Bronchial epithelial cell (primary cell): Measurements from ENCODE around the gene TRPV3. TPM values are rescaled to one million over a fixed set of nuclear protein-coding genes. Genes with fewer than 3 reads are reported as not detected.

Experiments used
- DNase-seq: peaks from one replicate; pipeline ENCODE4 v3.0.0-alpha.2; 2010; ENCODE audit warnings: low read depth
- FAIRE-seq: peaks from 2 replicates; lab custom pipeline; 2011; peaks lifted over from hg19 to GRCh38; lab: Jason Lieb, UNC
- H3K27me3 ChIP-seq: 2 replicates; pipeline ENCODE4 v1.5.1; 2011; ENCODE audit warnings: low read length; ENCODE audit not compliant: control insufficient read depth, insufficient read depth
- H3K36me3 ChIP-seq: 2 replicates; pipeline ENCODE4 v1.5.1; 2011; ENCODE audit warnings: low read length; ENCODE audit not compliant: control insufficient read depth, insufficient read depth
- H3K4me3 ChIP-seq: 2 replicates; pipeline ENCODE4 v1.5.1; 2011; ENCODE audit warnings: mild to moderate bottlenecking, low read depth, low read length, control low read depth
- total RNA-seq: library from RNA; depleted of rRNA; stranded (reverse); fragments of >200 nt; gene quantifications from 2 replicates; pipeline ENCODE4 v1.2.1, GENCODE V29; 2014
- TF ChIP-seq, protein P1 (sequence below): IDR thresholded peaks from 2 replicates; pipeline ENCODE4 v1.5.1; 2011; ENCODE audit warnings: mild to moderate bottlenecking, moderate library complexity, low read length, control low read depth, inconsistent platforms; ENCODE audit not compliant: insufficient read depth, severe bottlenecking

TRPV3 gene
- total RNA-seq, 1 donor from 2014 or later = 0.79 TPM

DNA sequence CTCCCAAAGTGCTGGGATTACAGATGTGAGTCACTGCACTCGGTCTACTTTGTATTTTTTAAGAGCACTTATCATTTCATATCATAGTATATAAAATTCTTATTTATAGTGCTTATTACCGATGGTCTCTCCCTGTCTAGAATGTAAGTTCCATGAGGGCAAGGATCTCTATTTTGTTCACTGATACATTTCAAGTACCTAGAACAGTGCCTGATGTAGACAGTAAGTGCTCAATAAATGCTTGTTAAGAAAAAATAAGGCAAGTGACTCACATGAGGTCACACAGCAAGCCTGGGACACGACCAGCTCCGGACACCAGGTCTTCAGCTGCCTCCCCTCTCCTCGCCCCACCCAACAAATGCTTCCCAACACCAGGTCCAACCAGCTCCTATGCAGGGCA lies 23.9 kb downstream of the TRPV3 start:
- DNase-seq (no peak), FAIRE-seq (peak; percentile 7)
- H3K4me3 ChIP-seq = no peak overlapping the region
- H3K27me3 ChIP-seq = no peaks in the 10 kb centered on the region
- H3K36me3 ChIP-seq = no peaks in the 10 kb centered on the region
- TF ChIP-seq, protein P1, sequence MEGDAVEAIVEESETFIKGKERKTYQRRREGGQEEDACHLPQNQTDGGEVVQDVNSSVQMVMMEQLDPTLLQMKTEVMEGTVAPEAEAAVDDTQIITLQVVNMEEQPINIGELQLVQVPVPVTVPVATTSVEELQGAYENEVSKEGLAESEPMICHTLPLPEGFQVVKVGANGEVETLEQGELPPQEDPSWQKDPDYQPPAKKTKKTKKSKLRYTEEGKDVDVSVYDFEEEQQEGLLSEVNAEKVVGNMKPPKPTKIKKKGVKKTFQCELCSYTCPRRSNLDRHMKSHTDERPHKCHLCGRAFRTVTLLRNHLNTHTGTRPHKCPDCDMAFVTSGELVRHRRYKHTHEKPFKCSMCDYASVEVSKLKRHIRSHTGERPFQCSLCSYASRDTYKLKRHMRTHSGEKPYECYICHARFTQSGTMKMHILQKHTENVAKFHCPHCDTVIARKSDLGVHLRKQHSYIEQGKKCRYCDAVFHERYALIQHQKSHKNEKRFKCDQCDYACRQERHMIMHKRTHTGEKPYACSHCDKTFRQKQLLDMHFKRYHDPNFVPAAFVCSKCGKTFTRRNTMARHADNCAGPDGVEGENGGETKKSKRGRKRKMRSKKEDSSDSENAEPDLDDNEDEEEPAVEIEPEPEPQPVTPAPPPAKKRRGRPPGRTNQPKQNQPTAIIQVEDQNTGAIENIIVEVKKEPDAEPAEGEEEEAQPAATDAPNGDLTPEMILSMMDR = no peak

DNA sequence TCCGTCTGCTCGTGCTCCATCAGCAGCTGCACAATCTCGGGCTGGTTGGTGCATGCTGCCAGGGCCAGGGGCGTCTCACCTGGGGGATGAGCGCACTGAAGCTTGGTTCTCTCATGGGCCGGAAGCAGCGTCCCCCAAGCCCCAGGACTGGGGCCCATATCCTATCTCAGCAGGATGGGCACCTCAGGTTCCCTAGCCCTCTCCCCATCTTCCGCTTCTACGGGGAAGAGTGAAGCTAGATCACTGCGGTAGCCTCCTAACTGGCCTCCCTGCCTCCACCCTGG lies 24.8 kb downstream of the TRPV3 start:
- no peaks in the 10 kb centered on the region for H3K27me3 ChIP-seq
- FAIRE-seq (no peak), DNase-seq (no peak)
- no peaks in the 10 kb centered on the region for H3K36me3 ChIP-seq
- no peak overlapping the region for H3K4me3 ChIP-seq
- TF ChIP-seq, protein P1 = no peak

DNA sequence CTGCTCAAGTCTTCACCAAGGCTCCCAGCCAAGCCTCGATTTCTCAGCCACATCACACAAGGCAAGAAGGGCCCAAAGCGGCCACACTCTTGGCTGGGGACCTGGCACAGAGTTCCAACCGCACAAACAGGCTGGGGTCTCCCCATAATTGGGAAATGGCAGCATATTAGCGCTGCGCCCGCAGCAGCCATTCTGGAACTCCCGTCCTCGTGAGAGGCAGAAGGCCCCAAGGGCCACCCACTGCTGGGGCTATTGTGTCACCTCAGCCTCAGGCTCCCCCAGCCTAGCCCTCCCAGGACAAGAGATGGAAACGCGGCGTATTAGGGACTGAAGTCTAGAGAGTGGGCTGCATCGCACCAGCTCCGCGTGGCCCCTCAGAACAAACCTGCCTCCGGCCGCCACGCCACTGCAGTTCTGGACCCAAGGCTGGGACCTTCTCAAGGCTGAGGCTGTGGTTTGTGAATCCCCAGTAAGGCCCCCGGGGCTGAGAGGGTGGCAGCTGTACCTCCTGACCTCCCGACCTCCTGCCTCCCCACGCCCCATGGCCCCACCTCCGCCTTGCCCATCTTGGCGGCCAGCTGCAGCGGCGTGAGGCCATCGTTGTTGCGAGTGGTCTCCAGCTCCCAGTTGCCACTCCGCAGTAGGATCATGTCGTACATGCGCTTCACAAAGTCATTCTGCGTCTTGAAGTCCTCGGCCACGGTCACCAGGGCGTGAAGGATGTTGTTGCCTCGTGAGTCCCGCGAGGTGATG lies 25.3 kb downstream of the TRPV3 start:
- DNase-seq = no peak
- no peaks in the 10 kb centered on the region for H3K36me3 ChIP-seq
- H3K27me3 ChIP-seq = no peaks in the 10 kb centered on the region
- H3K4me3 ChIP-seq = no peak overlapping the region
- TF ChIP-seq, protein P1 = no peak
- FAIRE-seq = no peak

DNA sequence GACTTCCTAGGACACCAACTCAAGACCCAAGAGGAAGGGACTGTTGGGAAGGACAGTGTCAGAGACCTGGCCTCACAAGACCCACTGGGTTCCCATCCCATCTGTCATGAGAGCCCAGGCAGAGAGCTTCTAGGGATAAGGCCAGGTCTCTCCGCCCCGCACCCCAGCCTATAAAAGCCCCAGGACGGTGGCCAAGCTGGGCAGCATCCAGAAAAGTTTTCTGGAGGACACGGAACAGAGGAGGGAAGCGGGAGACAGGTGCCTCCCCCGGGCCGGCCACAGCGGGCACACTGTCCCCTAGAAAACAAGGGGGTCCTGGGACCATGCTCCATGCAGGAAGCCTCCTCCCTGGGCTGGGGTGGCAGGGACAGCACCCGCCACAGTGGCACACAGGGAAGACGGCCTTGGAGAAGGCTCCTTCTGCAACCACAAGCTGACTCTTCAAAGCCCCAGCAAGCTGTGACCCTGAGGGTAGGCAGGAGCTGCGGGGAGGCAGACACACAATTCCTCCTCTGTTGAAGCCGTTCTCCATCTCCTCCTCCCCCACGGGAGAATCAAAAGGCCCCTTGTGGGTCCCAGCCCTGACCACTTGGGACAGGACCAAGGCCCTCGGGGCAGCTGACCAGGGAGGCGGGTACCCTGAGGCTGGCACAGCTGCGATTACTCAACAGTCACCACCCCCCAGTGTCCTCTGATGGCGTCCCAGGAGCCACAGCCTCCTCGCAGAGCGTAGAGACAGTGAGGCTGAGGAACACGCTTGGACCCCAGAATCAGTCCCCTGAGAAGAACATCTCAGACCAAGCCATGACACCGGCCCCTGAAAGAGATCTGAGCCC lies 26.1 kb downstream of the TRPV3 start:
- TF ChIP-seq, protein P1 = no peak
- Histone ChIP-seq H3K36me3 (no peaks in the 10 kb centered on the region), H3K27me3 (no peaks in the 10 kb centered on the region), H3K4me3 (no peak overlapping the region)
- DNase-seq = no peak
- no peak for FAIRE-seq

DNA sequence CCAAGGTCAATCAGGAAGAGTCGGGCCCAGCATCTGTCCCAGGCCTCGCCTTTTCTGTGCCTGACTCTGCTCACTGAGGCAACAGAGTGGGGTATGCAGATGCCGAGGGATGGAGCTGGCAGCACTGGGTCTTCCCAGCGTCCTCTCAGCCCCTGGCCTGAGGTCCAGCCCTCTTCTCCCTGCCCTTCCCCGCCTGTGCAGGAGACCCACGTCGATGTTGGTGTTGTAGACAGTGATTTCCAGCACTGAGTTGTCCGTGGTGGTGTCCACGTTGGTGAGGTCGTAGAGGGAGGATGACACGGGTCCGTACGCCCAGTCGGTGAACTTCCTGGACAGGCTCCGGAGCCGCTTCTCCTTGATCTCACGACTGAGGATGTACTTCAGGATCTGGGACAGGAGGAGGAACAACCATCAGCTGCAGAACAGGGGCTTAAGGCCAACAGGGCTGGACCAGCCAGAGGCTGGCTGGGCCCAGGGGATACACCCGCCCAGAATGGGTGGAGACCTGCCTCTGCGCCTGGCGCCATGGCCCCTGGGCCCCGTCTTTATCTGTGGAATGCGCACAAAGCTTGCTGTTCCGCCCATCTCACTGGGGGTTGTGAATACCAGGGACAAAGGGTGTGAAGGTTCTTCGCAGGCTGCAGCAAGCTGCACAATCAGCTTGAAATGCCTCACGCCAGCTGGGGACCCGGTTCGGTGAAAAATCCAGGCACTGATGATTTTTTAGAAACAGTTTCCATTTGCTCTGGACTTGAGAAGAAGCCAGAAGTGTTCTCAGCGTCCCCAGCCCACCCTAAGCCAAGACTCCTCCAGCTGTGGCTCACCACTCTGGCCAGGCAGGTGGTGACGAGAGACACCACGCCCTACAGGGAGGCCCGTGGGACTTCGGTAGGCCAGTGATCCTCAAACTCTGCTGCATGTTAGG lies 27.5 kb downstream of the TRPV3 start:
- H3K4me3 ChIP-seq = no peak overlapping the region
- TF ChIP-seq, protein P1 = no peak
- DNase-seq = no peak
- H3K27me3 ChIP-seq = no peaks in the 10 kb centered on the region
- H3K36me3 ChIP-seq = no peaks in the 10 kb centered on the region
- FAIRE-seq = no peak
